AG04449 (cell line): ENCODE measurements around the gene PIAS1.

Experiments used
- CTCF ChIA-PET: fragments of 350-600 bp; formaldehyde crosslinking; extraction: SDS; loops from one replicate; lab custom pipeline; 2021; ENCODE audit warnings: antibody characterized with exemption; lab: Yijun Ruan, JAX
- POLR2A ChIA-PET: fragments of 400-600, 350-600 bp; formaldehyde crosslinking; extraction: SDS; loops from one replicate; lab custom pipeline; 2020; ENCODE audit warnings: antibody characterized with exemption, inconsistent platforms; lab: Yijun Ruan, JAX
- DNase-seq: peaks from one replicate; pipeline ENCODE4 v3.0.0-alpha.2; 2010; ENCODE audit warnings: low read depth, low spot score
- H3K4me3 ChIP-seq: 2 replicates; pipeline ENCODE4 v1.5.1; 2011; ENCODE audit warnings: low read depth, mild to moderate bottlenecking, control low read depth, low read length
- TF ChIP-seq, protein P1 (sequence below): IDR thresholded peaks from one replicate; pipeline ENCODE4 v1.5.1; 2011; ENCODE audit warnings: mild to moderate bottlenecking, moderate library complexity, low read length, control low read depth, inconsistent platforms; ENCODE audit not compliant: insufficient read depth; ENCODE audit errors: missing control alignments

Gene PIAS1

DNA sequence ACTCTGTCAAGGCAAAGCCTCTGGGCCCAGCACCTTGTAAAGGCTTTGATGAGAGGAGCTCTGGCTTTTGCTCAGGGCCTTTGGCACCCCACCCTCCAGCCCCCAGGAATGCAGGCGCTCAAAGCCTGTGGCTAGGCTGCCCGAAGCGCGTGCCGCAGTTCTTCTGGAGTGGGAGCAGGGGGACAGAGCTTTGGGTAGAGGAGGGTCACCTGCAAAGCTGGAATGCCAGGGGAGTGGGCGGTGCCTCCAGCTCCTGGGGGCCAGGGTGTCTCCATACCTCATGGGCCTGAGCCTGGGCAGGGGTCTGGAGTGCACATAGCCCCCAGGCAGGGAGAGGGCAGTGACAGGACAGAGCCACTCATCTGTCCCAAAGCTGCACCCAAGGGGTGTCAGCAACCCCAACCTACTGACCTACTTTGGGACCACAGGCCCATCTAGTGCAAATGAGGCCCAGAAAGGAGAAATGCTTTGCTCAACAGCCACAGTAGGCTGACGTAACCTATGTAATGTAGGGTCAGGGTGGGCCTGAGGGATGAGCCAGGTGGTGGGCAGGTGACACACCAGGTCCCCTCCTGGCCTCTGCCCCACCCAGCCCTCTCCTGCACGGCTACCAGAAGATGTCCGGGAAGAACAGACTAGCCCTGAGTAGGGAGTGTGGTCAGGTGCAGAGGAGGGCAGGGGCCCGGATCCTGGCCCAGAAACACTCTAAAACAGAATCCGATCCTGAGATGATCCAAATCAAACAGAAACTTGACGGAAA, 153.2 kb downstream of the PIAS1 start:
- ChIA-PET POLR2A (no interaction called here), CTCF (interaction anchor here (1.0 to 1.3 kb wide), 2 partner anchors 11 to 24 kb away, joined by 3 read pairs; no protein-coding TSS in a partner anchor)
- TF ChIP-seq, protein P1, sequence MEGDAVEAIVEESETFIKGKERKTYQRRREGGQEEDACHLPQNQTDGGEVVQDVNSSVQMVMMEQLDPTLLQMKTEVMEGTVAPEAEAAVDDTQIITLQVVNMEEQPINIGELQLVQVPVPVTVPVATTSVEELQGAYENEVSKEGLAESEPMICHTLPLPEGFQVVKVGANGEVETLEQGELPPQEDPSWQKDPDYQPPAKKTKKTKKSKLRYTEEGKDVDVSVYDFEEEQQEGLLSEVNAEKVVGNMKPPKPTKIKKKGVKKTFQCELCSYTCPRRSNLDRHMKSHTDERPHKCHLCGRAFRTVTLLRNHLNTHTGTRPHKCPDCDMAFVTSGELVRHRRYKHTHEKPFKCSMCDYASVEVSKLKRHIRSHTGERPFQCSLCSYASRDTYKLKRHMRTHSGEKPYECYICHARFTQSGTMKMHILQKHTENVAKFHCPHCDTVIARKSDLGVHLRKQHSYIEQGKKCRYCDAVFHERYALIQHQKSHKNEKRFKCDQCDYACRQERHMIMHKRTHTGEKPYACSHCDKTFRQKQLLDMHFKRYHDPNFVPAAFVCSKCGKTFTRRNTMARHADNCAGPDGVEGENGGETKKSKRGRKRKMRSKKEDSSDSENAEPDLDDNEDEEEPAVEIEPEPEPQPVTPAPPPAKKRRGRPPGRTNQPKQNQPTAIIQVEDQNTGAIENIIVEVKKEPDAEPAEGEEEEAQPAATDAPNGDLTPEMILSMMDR: no peak
- H3K4me3 ChIP-seq: no peak overlapping the region
- DNase-seq: no peak

DNA sequence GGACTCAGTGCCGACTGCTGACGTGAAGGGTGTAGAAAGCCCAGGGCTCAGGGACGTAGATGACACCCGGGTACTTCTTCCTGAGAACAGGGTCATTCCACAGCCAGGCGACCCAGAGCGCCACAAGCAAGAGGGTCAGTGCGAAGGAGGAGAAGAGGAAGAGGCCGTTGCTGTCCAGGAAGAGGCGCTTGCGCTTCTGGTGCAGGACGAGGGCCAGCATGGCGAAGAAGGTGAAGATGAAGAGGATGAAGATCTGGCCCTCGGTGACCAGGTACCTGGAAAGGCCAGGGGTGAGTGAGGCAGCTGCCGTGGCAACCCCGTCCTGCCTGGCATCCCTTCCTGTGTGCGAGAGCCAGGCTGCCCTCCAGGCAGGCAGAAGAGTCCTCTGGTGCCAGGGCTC, 154.0 kb downstream of the PIAS1 start:
- DNase-seq: no peak
- H3K4me3 ChIP-seq: no peak overlapping the region
- CTCF ChIA-PET: interaction anchor here (0.8 kb wide), 1 partner anchor 345 kb away, joined by 3 read pairs; no protein-coding TSS in a partner anchor

DNA sequence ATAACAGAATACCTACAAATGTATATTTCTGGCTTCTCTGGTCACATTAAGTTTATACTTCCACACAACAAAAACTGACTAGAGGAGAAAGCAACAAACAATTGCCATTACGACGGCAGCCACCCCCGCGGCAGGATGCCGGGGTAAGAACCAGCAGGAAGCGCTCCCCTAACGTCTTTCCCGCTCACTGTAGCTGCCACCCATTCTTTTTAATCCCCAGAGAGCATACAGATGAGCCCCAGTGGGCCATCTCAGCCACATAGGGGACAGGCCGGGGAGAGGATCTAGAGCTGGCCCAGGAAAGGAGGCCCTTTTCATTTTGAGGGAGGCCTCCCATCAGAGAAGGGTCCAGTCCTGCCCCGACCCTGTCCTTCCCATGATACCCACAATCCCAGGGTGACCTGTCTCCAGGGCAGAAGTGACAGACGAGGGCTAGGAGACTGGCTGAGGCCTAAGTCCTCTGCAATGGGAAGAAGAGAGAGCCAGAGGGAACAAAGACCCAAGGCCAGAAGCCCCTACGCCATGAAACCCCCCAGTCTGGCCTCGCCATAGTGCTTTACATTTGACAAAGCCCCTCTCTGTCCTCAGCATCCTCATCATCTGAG, 154.6 kb downstream of the PIAS1 start:
- no peak for DNase-seq
- TF ChIP-seq, protein P1: no peak
- ChIA-PET CTCF (interaction anchor here (0.8 to 3.3 kb wide), 2 partner anchors 18 to 346 kb away, joined by 3 to 40 read pairs; no protein-coding TSS in a partner anchor), POLR2A (no interaction called here)
- no peak overlapping the region for H3K4me3 ChIP-seq

More for the DNA sequence above, 154.0 kb downstream of the PIAS1 start:
- TF ChIP-seq, protein P1: no peak
- POLR2A ChIA-PET: no interaction called here

DNA sequence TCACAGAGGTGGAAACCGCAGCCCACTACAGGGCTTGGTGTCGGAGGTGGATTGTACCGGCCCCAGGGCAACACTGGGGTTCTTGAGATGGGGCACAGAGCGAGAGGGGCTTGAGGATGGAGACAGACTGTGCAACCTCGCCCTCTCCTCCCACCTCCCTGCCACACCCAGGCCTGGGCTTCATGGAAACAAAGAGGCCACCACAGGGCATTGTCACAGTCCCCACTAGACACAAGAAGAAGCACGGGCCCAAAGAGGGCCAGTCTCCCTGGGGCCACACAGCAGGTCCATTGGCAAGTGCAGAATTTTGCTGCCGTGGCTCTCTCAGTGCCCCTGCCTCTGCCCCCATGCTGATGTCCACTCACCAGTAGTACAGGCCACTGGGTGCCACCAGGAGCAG, 155.2 kb downstream of the PIAS1 start:
- DNase-seq: no peak
- ChIA-PET POLR2A (no interaction called here), CTCF (interaction anchor here (2.7 to 3.3 kb wide), 3 partner anchors 10 to 346 kb away, joined by 21 to 40 read pairs (median 29); no protein-coding TSS in a partner anchor)
- no peak overlapping the region for H3K4me3 ChIP-seq
- TF ChIP-seq, protein P1: no peak

DNA sequence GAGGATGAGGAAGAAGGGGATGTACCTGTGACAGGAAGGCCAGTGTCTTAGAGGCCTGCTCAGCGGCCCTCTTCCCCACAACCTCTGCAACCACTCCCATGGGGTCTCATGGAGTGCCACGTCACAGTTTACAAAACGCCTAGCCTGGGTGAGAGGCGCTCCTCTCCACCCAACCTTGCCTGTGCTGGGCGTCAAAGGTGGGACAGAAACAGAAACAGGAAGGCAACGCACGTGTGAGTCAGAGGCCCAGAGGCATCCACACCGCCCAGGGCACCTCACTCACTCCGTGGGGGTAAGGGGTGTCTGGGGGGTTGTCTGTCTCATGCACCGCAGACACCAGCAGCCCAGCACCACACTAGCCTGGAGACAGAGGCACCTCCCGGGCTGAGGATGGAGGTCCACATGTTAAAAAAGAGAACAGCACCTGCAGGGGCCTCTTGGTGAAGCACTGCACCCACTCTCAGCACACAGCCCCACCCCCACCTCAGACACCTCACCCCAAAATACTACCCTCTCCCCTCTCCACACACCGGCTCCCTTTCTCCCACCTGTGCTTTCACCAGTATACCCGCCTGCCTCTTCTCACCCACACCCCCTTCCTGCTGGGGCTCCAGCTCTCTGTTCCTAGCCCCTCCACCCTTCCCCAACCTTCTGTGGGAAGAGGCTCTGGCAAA, 155.8 kb downstream of the PIAS1 start:
- CTCF ChIA-PET: interaction anchor here (0.9 to 3.3 kb wide), 19 partner anchors 9 to 776 kb away, joined by 3 to 40 read pairs (median 5); no protein-coding TSS in a partner anchor
- no peak for DNase-seq
- TF ChIP-seq, protein P1: no peak
- POLR2A ChIA-PET: no interaction called here
- no peak overlapping the region for H3K4me3 ChIP-seq
